Mononuclear cell (primary cell): ENCODE measurements around the gene SBF2. TPM values are rescaled to one million over a fixed set of nuclear protein-coding genes. Genes with fewer than 3 reads are reported as not detected.

Experiments
- H3K27me3 ChIP-seq: 2 replicates; pipeline ENCODE4 v1.6.0; 2011; ENCODE audit warnings: low read length, control low read depth; ENCODE audit not compliant: insufficient read depth
- H3K4me1 ChIP-seq: 2 replicates; pipeline ENCODE4 v1.5.1; 2011; ENCODE audit warnings: mild to moderate bottlenecking, low read length, control low read depth; ENCODE audit not compliant: insufficient read depth
- H3K4me3 ChIP-seq: 2 replicates; pipeline ENCODE4 v1.5.1; 2011; ENCODE audit warnings: mild to moderate bottlenecking, low read length, moderate library complexity
- H3K9me3 ChIP-seq: 2 replicates; pipeline ENCODE4 v1.5.1; 2011; ENCODE audit warnings: low read depth, mild to moderate bottlenecking, control low read depth, low read length
- total RNA-seq: library from RNA; depleted of rRNA; stranded (reverse); fragments of >200 nt; gene quantifications from one replicate; pipeline ENCODE4 v1.2.3, GENCODE V29; 2012

The SBF2 gene
- total RNA-seq, 1 donor, result 35.1 TPM

GRCh38 chr11:10080138-10080537, 213.9 kb downstream of the SBF2 start:
- Histone ChIP-seq H3K4me3 (no peak overlapping the region), H3K9me3 (peaks cover 37% of the 10 kb centered on the region), H3K4me1 (no peaks in the 10 kb centered on the region), H3K27me3 (no peaks in the 10 kb centered on the region)

GRCh38 chr11:10076458-10077141, 217.4 kb downstream of the SBF2 start:
- H3K4me3 ChIP-seq, result no peak overlapping the region
- H3K4me1 ChIP-seq, result no peaks in the 10 kb centered on the region
- H3K27me3 ChIP-seq, result no peaks in the 10 kb centered on the region
- peaks cover 24% of the 10 kb centered on the region for H3K9me3 ChIP-seq

GRCh38 chr11:10075141-10075540, 218.9 kb downstream of the SBF2 start:
- Histone ChIP-seq H3K27me3 (no peaks in the 10 kb centered on the region), H3K4me3 (no peak overlapping the region), H3K4me1 (no peaks in the 10 kb centered on the region), H3K9me3 (peaks cover 15% of the 10 kb centered on the region)

GRCh38 chr11:10072841-10073240, 221.2 kb downstream of the SBF2 start:
- H3K4me1 ChIP-seq, result no peaks in the 10 kb centered on the region
- H3K9me3 ChIP-seq, result no peaks in the 10 kb centered on the region
- no peak overlapping the region for H3K4me3 ChIP-seq
- no peaks in the 10 kb centered on the region for H3K27me3 ChIP-seq

GRCh38 chr11:10072142-10072541, 221.9 kb downstream of the SBF2 start:
- Histone ChIP-seq H3K4me3 (no peak overlapping the region), H3K4me1 (no peaks in the 10 kb centered on the region), H3K27me3 (no peaks in the 10 kb centered on the region), H3K9me3 (no peaks in the 10 kb centered on the region)

GRCh38 chr11:10067629-10068300, 226.3 kb downstream of the SBF2 start:
- H3K9me3 ChIP-seq, result no peaks in the 10 kb centered on the region
- H3K4me3 ChIP-seq, result no peak overlapping the region
- no peaks in the 10 kb centered on the region for H3K27me3 ChIP-seq
- no peaks in the 10 kb centered on the region for H3K4me1 ChIP-seq

- Histone ChIP-seq H3K4me1 (no peaks in the 10 kb centered on the region), H3K9me3 (peaks cover 8% of the 10 kb centered on the region), H3K4me3 (no peak overlapping the region), H3K27me3 (no peaks in the 10 kb centered on the region)
These were observed 227.6 kb downstream of the SBF2 start for GRCh38 chr11:10066441-10066840.

GRCh38 chr11:10064828-10065227, 229.2 kb downstream of the SBF2 start:
- peaks cover 14% of the 10 kb centered on the region for H3K9me3 ChIP-seq
- H3K4me1 ChIP-seq, result no peaks in the 10 kb centered on the region
- no peak overlapping the region for H3K4me3 ChIP-seq
- H3K27me3 ChIP-seq, result no peaks in the 10 kb centered on the region

- H3K4me1 ChIP-seq, result no peaks in the 10 kb centered on the region
- H3K4me3 ChIP-seq, result no peak overlapping the region
- no peaks in the 10 kb centered on the region for H3K27me3 ChIP-seq
- peaks cover 27% of the 10 kb centered on the region for H3K9me3 ChIP-seq
These were observed 235.7 kb downstream of the SBF2 start for GRCh38 chr11:10058356-10058755.

GRCh38 chr11:10051868-10052586, 242.0 kb downstream of the SBF2 start:
- Histone ChIP-seq H3K9me3 (no peaks in the 10 kb centered on the region), H3K4me3 (no peak overlapping the region), H3K4me1 (no peaks in the 10 kb centered on the region), H3K27me3 (no peaks in the 10 kb centered on the region)

- H3K9me3 ChIP-seq, result peaks cover 9% of the 10 kb centered on the region
- no peak overlapping the region for H3K4me3 ChIP-seq
- H3K27me3 ChIP-seq, result no peaks in the 10 kb centered on the region
- no peaks in the 10 kb centered on the region for H3K4me1 ChIP-seq
These were observed 243.5 kb downstream of the SBF2 start for GRCh38 chr11:10050561-10050960.

GRCh38 chr11:10049756-10050155, 244.3 kb downstream of the SBF2 start:
- H3K27me3 ChIP-seq, result no peaks in the 10 kb centered on the region
- peaks cover 13% of the 10 kb centered on the region for H3K9me3 ChIP-seq
- no peak overlapping the region for H3K4me3 ChIP-seq
- no peaks in the 10 kb centered on the region for H3K4me1 ChIP-seq

- Histone ChIP-seq H3K9me3 (peaks cover 22% of the 10 kb centered on the region), H3K4me3 (no peak overlapping the region), H3K4me1 (no peaks in the 10 kb centered on the region), H3K27me3 (no peaks in the 10 kb centered on the region)
These were observed 245.7 kb downstream of the SBF2 start for GRCh38 chr11:10048350-10048749.

GRCh38 chr11:10044618-10045017, 249.4 kb downstream of the SBF2 start:
- no peaks in the 10 kb centered on the region for H3K27me3 ChIP-seq
- H3K4me3 ChIP-seq, result no peak overlapping the region
- H3K4me1 ChIP-seq, result peaks cover 10% of the 10 kb centered on the region
- H3K9me3 ChIP-seq, result peaks cover 22% of the 10 kb centered on the region

GRCh38 chr11:10042699-10043098, 251.3 kb downstream of the SBF2 start:
- Histone ChIP-seq H3K4me3 (no peak overlapping the region), H3K27me3 (no peaks in the 10 kb centered on the region), H3K4me1 (peaks cover 10% of the 10 kb centered on the region)

More at GRCh38 chr11:10042699-10043098, 251.3 kb downstream of the SBF2 start:
- peaks cover 22% of the 10 kb centered on the region for H3K9me3 ChIP-seq
